ENCODE data around the gene TBC1D14.

DNA sequence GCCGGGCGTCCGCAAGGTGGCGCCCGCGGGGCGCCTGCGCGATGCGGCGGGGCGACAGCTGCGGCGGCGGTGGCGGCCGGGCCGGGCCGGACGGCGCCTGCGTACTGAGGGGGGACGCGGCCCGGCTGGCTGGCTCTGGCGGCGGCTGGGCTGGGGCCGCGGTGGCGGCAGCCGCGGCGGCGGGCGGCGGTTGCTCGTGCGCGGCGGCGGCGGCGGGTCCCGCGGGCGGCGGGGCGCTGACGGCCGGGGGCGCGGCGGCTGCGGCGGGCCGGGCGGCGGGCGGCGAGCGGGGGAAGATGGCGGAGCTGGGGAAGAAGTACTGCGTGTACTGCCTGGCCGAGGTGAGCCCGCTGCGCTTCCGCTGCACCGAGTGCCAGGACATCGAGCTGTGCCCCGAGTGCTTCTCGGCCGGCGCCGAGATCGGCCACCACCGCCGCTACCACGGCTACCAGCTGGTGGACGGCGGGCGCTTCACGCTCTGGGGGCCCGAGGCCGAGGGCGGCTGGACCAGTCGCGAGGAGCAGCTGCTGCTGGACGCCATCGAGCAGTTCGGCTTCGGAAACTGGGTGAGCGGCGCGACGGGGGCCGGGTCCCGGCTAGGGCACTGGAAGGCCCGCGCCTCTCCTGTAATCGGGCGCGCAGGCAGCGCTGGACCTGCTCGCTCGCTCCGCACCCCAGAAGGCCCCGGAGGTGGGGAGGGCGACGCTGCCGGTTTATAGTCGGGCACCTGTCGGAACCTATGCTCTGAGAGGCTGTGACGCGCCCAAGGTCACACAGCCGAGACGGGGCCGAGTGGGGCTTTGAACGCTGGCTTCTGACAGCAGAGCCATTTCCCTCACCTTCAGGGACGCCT is 133.9 kb downstream of the TBC1D14 start, which contains the start of gene TADA2B:
- TF ChIP-seq, protein P1, sequence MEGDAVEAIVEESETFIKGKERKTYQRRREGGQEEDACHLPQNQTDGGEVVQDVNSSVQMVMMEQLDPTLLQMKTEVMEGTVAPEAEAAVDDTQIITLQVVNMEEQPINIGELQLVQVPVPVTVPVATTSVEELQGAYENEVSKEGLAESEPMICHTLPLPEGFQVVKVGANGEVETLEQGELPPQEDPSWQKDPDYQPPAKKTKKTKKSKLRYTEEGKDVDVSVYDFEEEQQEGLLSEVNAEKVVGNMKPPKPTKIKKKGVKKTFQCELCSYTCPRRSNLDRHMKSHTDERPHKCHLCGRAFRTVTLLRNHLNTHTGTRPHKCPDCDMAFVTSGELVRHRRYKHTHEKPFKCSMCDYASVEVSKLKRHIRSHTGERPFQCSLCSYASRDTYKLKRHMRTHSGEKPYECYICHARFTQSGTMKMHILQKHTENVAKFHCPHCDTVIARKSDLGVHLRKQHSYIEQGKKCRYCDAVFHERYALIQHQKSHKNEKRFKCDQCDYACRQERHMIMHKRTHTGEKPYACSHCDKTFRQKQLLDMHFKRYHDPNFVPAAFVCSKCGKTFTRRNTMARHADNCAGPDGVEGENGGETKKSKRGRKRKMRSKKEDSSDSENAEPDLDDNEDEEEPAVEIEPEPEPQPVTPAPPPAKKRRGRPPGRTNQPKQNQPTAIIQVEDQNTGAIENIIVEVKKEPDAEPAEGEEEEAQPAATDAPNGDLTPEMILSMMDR (IDR thresholded peaks at IDR 0.05) = peak; percentile 89
- no peak for TF ChIP-seq ZFX (IDR thresholded peaks at IDR 0.05; ENCODE audit: borderline replicate concordance)
